Right lobe of liver (tissue), 6 donors: Measurements from ENCODE around the gene SLC17A7. TPM values are rescaled to one million over a fixed set of nuclear protein-coding genes. Genes with fewer than 3 reads are reported as not detected.
"Not testable (repeated sequence)": the region's sequence is repeated elsewhere in the genome, so short reads cannot be mapped to it uniquely, and the experiment has no call there.

Source experiments
- ATAC-seq, 4 donors: fragments of 200-7000 bp; cut with Tn5 transposase; one replicate each; pipeline ENCODE4 v1.9.1; 2020; ENCODE audit warnings: mild to moderate bottlenecking in 4 of 4, moderate library complexity in 4 of 4
- DNase-seq, 3 donors: peaks; one replicate each; pipeline ENCODE4 v3.0.0-alpha.2; 2020
- H3K27ac ChIP-seq, 3 donors: fragments of 200-600 bp; one replicate each; pipeline ENCODE4 v1.8.0; 2022
- H3K27me3 ChIP-seq, 2 donors: fragments of 200-600 bp; one replicate each; pipeline ENCODE4 v1.8.0; 2022
- H3K36me3 ChIP-seq, 4 donors: fragments of 200-600 bp; sonication (generic) in 1 of 4; one replicate each; pipeline versions ENCODE4 v1.5.1 to v1.8.0; 2017 to 2022; ENCODE audit warnings: control low read depth in 1 of 4
- H3K4me1 ChIP-seq, 4 donors: fragments of 200-600 bp; sonication (generic) in 1 of 4; one replicate each; pipeline versions ENCODE4 v1.5.1 to v1.8.0; 2017 to 2022; ENCODE audit warnings: control low read depth in 1 of 4
- H3K4me3 ChIP-seq, 3 donors: fragments of 200-600 bp; one replicate each; pipeline ENCODE4 v1.8.0; 2022
- H3K9me3 ChIP-seq, 4 donors: fragments of 200-600 bp; sonication (generic) in 1 of 4; one replicate each; pipeline versions ENCODE4 v1.5.1 to v1.8.0; 2017 to 2022; ENCODE audit warnings: control low read depth in 1 of 4
- CTCF ChIP-seq, 4 donors: fragments of 200-600 bp in 3 of 4; fragments of 450-650 bp in 1 of 4; IDR thresholded peaks; one replicate each; pipeline versions ENCODE4 v1.5.1 to v1.8.0; 2016 to 2022; ENCODE audit warnings: antibody characterized with exemption in 4 of 4, mild to moderate bottlenecking in 2 of 4
- POLR2A ChIP-seq: fragments of 450-650 bp; IDR thresholded peaks from one replicate; pipeline ENCODE4 v1.6.1; 2017; ENCODE audit warnings: antibody characterized with exemption, mild to moderate bottlenecking
- WGBS: methylation state at CpG from one replicate; pipeline ENCODE4 v1.1.6; 2018; ENCODE audit warnings: low coverage, low lambda C conversion rate; ENCODE audit not compliant: insufficient coverage; ENCODE audit errors: missing lambda C conversion rate; 5-methylcytosine and 5-hydroxymethylcytosine counted together
- intact Hi-C, 2 donors: fragments of 100-400 bp; cut with DNase I; formaldehyde crosslinking; loops; one replicate each; pipeline versions ENCODE4 v1.11.2 to v1.14.1; 2022
- total RNA-seq, 6 experiments: library from RNA; depleted of rRNA in 2 of 6; stranded (reverse); fragments of >200 nt in 2 of 6; fragmentation: NEBNext Ultra II Directional in 3 of 6; extraction: Animal tissue kit (Norgen Biotek cat#: 25700) in 3 of 6; gene quantifications; one replicate each; pipeline versions ENCODE4 v1.1.0 to v1.2.4, GENCODE V29; 2016 to 2023
- donor health status: DM: no; HTN: yes; CAD: no.
- donor health status: DM: no; HTN: no; CAD: no.
- donor health status: DM: no; HTN: no; CAD: no.
- donor health status: DM: no; HTN: yes; CAD: no.
- donor health status: DM: no; HTN: yes; CAD: no.

Gene SLC17A7
- total RNA-seq, 6 experiments from 2014 or later, result 0.13 TPM; not detected in 5

GRCh38 chr19:49463960-49464740 is 22.8 kb upstream of the SLC17A7 start:
- ATAC-seq (peak in 2 of 4 donors; percentile 9 to 11), DNase-seq (no peak)
- WGBS, result 95% methylated on average over 18 of the region's 39 CpGs
- Histone ChIP-seq H3K4me3 (no peak overlapping the region), H3K4me1 (no peaks in the 10 kb centered on the region), H3K27me3 (no peaks in the 10 kb centered on the region), H3K36me3 (peaks cover 0 to 12% (median 0%) of the 10 kb centered on the region in 4 donors), H3K27ac (no peak overlapping the region), H3K9me3 (no peaks in the 10 kb centered on the region)
- TF ChIP-seq CTCF (IDR thresholded peaks at IDR 0.05) (no peak), POLR2A (no peak)
- intact Hi-C loops, result no loop called here

DNA sequence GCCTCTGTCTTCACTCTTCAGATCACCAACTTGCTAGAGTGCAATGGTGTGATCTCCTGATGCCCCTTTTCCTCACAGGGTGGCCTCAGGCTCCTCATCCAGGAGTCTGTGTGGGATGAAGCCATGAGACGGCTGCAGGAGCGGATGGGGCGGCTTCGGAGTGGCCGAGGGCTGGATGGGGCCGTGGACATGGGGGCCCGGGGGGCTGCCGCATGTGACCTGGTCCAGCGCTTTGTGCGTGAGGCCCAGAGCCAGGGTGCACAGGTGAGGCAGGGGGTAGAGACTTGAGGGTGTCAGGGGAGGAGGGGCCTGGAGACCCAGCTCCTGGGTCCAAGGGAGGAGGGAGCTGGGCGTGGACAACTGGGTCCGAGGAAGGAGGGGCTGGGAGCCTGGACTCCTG is 21.2 kb upstream of the SLC17A7 start:
- no peaks in the 10 kb centered on the region for H3K9me3 ChIP-seq
- intact Hi-C loops, result no loop called here
- H3K27me3 ChIP-seq, result no peaks in the 10 kb centered on the region
- DNase-seq, result no peak
- H3K27ac ChIP-seq, result no peak overlapping the region
- TF ChIP-seq POLR2A, result no peak
- TF ChIP-seq CTCF (IDR thresholded peaks at IDR 0.05), result no peak
- no peaks in the 10 kb centered on the region for H3K4me1 ChIP-seq
- no peak overlapping the region for H3K4me3 ChIP-seq
- 90% methylated on average over 11 of the region's 12 CpGs for WGBS
- H3K36me3 ChIP-seq, result peaks cover 0 to 12% (median 0%) of the 10 kb centered on the region in 4 donors
- ATAC-seq, result no peak

GRCh38 chr19:49461656-49462055 is 20.3 kb upstream of the SLC17A7 start:
- Histone ChIP-seq H3K27ac (no peak overlapping the region), H3K9me3 (no peaks in the 10 kb centered on the region), H3K4me1 (no peaks in the 10 kb centered on the region), H3K4me3 (no peak overlapping the region), H3K27me3 (no peaks in the 10 kb centered on the region), H3K36me3 (peaks cover 0 to 12% (median 0%) of the 10 kb centered on the region in 4 donors)
- 80% methylated on average over 1 of the region's 37 CpGs for WGBS
- ATAC-seq (peak in 1 of 4 donors; percentile 8), DNase-seq (no peak)
- intact Hi-C loops, result no loop called here
- TF ChIP-seq POLR2A (no peak), CTCF (IDR thresholded peaks at IDR 0.05) (no peak)

DNA sequence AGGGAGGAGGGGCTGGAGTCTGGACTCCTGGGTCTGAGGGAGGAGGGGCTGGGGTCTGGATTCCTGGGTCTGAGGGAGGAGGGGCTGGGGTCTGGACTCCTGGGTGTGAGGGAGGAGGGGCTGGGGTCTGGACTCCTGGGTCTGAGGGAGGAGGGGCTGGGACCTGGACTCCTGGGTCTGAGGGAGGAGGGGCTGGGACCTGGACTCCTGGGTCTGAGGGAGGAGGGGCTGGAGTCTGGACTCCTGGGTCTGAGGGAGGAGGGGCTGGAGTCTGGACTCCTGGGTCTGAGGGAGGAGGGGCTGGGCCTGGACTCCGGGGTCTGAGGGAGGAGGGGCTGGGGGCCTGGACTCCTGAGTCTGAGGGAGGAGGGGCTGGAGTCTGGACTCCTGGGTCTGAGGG is 19.8 kb upstream of the SLC17A7 start:
- H3K9me3 ChIP-seq, DNase-seq, H3K27ac ChIP-seq, intact Hi-C loops, H3K4me3 ChIP-seq, H3K27me3 ChIP-seq, ATAC-seq, H3K4me1 ChIP-seq: not testable (repeated sequence)
- no CpG with 5 or more reads among the region's 1 CpG for WGBS
- H3K36me3 ChIP-seq, result peaks cover 0 to 12% (median 0%) of the 10 kb centered on the region in 4 donors

- Histone ChIP-seq H3K27me3 (no peaks in the 10 kb centered on the region), H3K9me3 (no peaks in the 10 kb centered on the region), H3K4me3 (no peak overlapping the region), H3K4me1 (no peaks in the 10 kb centered on the region), H3K36me3 (peaks cover 0 to 12% (median 0%) of the 10 kb centered on the region in 4 donors), H3K27ac (no peak overlapping the region)
- TF ChIP-seq CTCF (IDR thresholded peaks at IDR 0.05) (no peak), POLR2A (no peak)
- 83% methylated on average over 5 of the region's 12 CpGs for WGBS
- no peak for ATAC-seq
- DNase-seq, result no peak
- intact Hi-C loops, result no loop called here
Observed at GRCh38 chr19:49459388-49459787, 18.1 kb upstream of the SLC17A7 start.
